A673 (cell line): Measurements from ENCODE around the gene IFITM1. TPM values are rescaled to one million over a fixed set of nuclear protein-coding genes. Genes with fewer than 3 reads are reported as not detected.

ENCODE experiments used
- BruUV-seq: library from RNA; stranded (reverse); fragments of 400-500 nt; replicated peaks from 2 replicates; lab custom pipeline; 2021; lab: Mats Ljungman, UMichigan
- CTCF ChIA-PET: fragments of 300-600 bp; sonication (Branson Sonifier 250); formaldehyde crosslinking; loops from one replicate; lab custom pipeline; 2022; ENCODE audit warnings: antibody characterized with exemption; lab: Charles Lee
- POLR2A ChIA-PET: fragments of 300-600 bp; sonication (Branson Sonifier 250); formaldehyde crosslinking; loops from one replicate; lab custom pipeline; 2022; ENCODE audit warnings: antibody characterized with exemption; ENCODE audit not compliant: low non-redundant PET; lab: Charles Lee
- DNase-seq: peaks from one replicate; pipeline ENCODE4 v3.0.0-alpha.2; 2015; ENCODE audit warnings: low spot score
- H3K27ac ChIP-seq: fragments of 200-600 bp; sonication (generic); 2 replicates; pipeline ENCODE4 v1.5.1; 2016; ENCODE audit warnings: mixed run types, low read depth, mild to moderate bottlenecking, mixed read lengths, antibody characterized with exemption, low read length; ENCODE audit not compliant: poor library complexity, severe bottlenecking
- H3K27me3 ChIP-seq: fragments of 200-600 bp; sonication (generic); replicated peaks from 2 replicates; pipeline ENCODE4 v1.6.1; 2017; ENCODE audit warnings: mixed run types, low read depth, mild to moderate bottlenecking, mixed read lengths, antibody characterized with exemption, low read length; ENCODE audit not compliant: insufficient read depth, poor library complexity
- H3K36me3 ChIP-seq: fragments of 200-600 bp; sonication (generic); 2 replicates; pipeline ENCODE4 v1.6.1; 2016; ENCODE audit warnings: mixed run types, mild to moderate bottlenecking, mixed read lengths, antibody characterized with exemption, low read length; ENCODE audit not compliant: insufficient read depth, poor library complexity, severe bottlenecking
- H3K4me1 ChIP-seq: fragments of 200-600 bp; sonication (generic); 2 replicates; pipeline ENCODE4 v1.6.1; 2017; ENCODE audit warnings: mixed run types, mild to moderate bottlenecking, mixed read lengths, antibody characterized with exemption, low read length; ENCODE audit not compliant: insufficient read depth, poor library complexity, severe bottlenecking
- H3K4me3 ChIP-seq: fragments of 200-600 bp; sonication (generic); 2 replicates; pipeline ENCODE4 v1.5.1; 2016; ENCODE audit warnings: low read depth, mixed run types, mild to moderate bottlenecking, mixed read lengths, low read length; ENCODE audit not compliant: poor library complexity, severe bottlenecking
- H3K9me3 ChIP-seq: fragments of 200-600 bp; sonication (generic); 2 replicates; pipeline ENCODE4 v1.6.1; 2016; ENCODE audit warnings: mixed run types, low read depth, mild to moderate bottlenecking, mixed read lengths, antibody characterized with exemption, low read length; ENCODE audit not compliant: poor library complexity, severe bottlenecking
- EZH2 ChIP-seq: fragments of 200-600 bp; sonication (generic); IDR thresholded peaks from 2 replicates; pipeline ENCODE4 v1.6.1; 2017; ENCODE audit warnings: borderline replicate concordance, low read depth, mild to moderate bottlenecking, mixed read lengths, antibody characterized with exemption, low read length; ENCODE audit not compliant: poor library complexity, severe bottlenecking
- intact Hi-C: fragments of 100-400 bp; cut with micrococcal nuclease; formaldehyde crosslinking; loops from one replicate; pipeline ENCODE4 v1.10.0; 2022; ENCODE audit not compliant: unreplicated experiment
- total RNA-seq: library from RNA; stranded (reverse); gene quantifications from 2 replicates; pipeline ENCODE4 v1.2.3, GENCODE V29; 2021
- TF ChIP-seq, protein P1 (sequence below): fragments of 300-800, 200-600 bp; sonication (generic); conservative IDR thresholded peaks from 2 replicates; pipeline ENCODE4 v1.5.1; 2017; ENCODE audit warnings: low read depth, mild to moderate bottlenecking, antibody characterized with exemption, low read length, moderate library complexity, mixed read lengths

Gene IFITM1
- total RNA-seq, 1 experiment from 2014 or later = 24.4 TPM

DNA sequence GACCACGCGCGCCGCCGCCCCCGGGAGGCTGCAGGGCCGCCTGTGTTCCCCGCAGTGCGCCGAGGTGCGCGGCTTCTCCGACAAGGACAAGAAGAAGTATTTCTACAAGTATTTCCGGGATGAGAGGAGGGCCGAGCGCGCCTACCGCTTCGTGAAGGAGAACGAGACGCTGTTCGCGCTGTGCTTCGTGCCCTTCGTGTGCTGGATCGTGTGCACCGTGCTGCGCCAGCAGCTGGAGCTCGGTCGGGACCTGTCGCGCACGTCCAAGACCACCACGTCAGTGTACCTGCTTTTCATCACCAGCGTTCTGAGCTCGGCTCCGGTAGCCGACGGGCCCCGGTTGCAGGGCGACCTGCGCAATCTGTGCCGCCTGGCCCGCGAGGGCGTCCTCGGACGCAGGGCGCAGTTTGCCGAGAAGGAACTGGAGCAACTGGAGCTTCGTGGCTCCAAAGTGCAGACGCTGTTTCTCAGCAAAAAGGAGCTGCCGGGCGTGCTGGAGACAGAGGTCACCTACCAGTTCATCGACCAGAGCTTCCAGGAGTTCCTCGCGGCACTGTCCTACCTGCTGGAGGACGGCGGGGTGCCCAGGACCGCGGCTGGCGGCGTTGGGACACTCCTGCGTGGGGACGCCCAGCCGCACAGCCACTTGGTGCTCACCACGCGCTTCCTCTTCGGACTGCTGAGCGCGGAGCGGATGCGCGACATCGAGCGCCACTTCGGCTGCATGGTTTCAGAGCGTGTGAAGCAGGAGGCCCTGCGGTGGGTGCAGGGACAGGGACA, 32.9 kb upstream of the IFITM1 start:
- H3K9me3 ChIP-seq = no peaks in the 10 kb centered on the region
- DNase-seq = no peak
- H3K4me1 ChIP-seq = no peaks in the 10 kb centered on the region
- peaks cover 43% of the 10 kb centered on the region for H3K27me3 ChIP-seq
- intact Hi-C loops = no loop called here
- POLR2A ChIA-PET = no interaction called here
- H3K4me3 ChIP-seq = no peak overlapping the region
- CTCF ChIA-PET = interaction anchor here (0.6 kb wide), 1 partner anchor 197 kb away, joined by 5 read pairs; no protein-coding TSS in a partner anchor
- H3K36me3 ChIP-seq = no peaks in the 10 kb centered on the region
- BruUV-seq = no TSS peak
- H3K27ac ChIP-seq = no peak overlapping the region
- TF ChIP-seq, protein P1, sequence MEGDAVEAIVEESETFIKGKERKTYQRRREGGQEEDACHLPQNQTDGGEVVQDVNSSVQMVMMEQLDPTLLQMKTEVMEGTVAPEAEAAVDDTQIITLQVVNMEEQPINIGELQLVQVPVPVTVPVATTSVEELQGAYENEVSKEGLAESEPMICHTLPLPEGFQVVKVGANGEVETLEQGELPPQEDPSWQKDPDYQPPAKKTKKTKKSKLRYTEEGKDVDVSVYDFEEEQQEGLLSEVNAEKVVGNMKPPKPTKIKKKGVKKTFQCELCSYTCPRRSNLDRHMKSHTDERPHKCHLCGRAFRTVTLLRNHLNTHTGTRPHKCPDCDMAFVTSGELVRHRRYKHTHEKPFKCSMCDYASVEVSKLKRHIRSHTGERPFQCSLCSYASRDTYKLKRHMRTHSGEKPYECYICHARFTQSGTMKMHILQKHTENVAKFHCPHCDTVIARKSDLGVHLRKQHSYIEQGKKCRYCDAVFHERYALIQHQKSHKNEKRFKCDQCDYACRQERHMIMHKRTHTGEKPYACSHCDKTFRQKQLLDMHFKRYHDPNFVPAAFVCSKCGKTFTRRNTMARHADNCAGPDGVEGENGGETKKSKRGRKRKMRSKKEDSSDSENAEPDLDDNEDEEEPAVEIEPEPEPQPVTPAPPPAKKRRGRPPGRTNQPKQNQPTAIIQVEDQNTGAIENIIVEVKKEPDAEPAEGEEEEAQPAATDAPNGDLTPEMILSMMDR = no peak
- TF ChIP-seq EZH2 = peak; percentile 82

DNA sequence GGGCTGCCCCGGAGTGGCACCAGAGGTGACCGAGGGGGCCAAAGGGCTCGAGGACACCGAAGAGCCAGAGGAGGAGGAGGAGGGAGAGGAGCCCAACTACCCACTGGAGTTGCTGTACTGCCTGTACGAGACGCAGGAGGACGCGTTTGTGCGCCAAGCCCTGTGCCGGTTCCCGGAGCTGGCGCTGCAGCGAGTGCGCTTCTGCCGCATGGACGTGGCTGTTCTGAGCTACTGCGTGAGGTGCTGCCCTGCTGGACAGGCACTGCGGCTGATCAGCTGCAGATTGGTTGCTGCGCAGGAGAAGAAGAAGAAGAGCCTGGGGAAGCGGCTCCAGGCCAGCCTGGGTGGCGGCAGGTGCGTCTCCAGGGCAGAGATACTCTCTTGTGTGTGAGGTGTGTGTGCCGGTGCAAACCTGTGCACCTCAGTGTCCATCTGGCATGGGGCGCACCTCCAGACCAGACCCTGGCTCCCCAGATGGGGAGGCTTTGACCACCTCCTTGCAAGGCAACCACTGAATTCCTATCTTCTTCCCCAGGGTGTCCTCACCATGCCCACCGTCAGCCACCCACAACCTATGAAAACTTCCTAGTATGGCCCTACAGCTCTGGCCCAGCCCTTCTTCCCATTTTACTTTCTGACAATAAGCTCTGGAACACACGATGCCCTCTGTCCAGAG, 32.2 kb upstream of the IFITM1 start:
- Histone ChIP-seq H3K36me3 (no peaks in the 10 kb centered on the region), H3K4me3 (no peak overlapping the region), H3K27me3 (peaks cover 43% of the 10 kb centered on the region), H3K27ac (no peak overlapping the region), H3K9me3 (no peaks in the 10 kb centered on the region), H3K4me1 (no peaks in the 10 kb centered on the region)
- DNase-seq = no peak
- no TSS peak for BruUV-seq
- intact Hi-C loops = no loop called here
- CTCF ChIA-PET = no interaction called here
- TF ChIP-seq, protein P1 = no peak
- no peak for TF ChIP-seq EZH2
- POLR2A ChIA-PET = no interaction called here

DNA sequence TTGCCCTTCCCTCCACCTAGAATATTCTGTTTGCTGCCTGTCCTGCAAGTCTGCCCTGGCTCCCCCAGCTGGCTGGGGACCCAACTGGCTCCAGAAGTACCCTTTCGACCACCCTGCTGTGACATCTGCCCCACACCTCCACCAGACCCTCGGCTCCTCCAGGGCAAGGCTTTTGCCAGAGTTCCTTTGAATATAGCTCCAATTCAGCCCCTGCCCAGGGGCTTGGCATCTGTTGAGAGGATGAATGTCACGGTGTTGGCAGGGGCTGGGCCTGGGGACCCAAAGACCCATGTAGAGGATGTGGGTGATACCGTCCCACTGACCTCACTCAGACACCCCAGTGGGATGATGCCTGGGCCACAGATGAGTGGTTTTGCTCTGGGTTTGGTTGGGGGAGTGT, 31.7 kb upstream of the IFITM1 start:
- intact Hi-C loops = no loop called here
- Histone ChIP-seq H3K9me3 (no peaks in the 10 kb centered on the region), H3K27ac (no peak overlapping the region), H3K36me3 (no peaks in the 10 kb centered on the region), H3K27me3 (peaks cover 43% of the 10 kb centered on the region), H3K4me1 (no peaks in the 10 kb centered on the region), H3K4me3 (no peak overlapping the region)
- no TSS peak for BruUV-seq
- no peak for DNase-seq
- ChIA-PET POLR2A (no interaction called here), CTCF (no interaction called here)
- TF ChIP-seq EZH2 = no peak
- TF ChIP-seq, protein P1 = no peak
